Breast epithelium (tissue), 3 donors: ENCODE results near the gene CD93.

Experiments used
- POLR2A ChIP-seq: fragments of 450-650 bp; IDR thresholded peaks from one replicate; pipeline ENCODE4 v1.6.1; 2016; ENCODE audit warnings: antibody characterized with exemption, mild to moderate bottlenecking, moderate library complexity
- TF ChIP-seq, protein P1 (sequence below), 3 donors: fragments of 450-650 bp; IDR thresholded peaks; one replicate each; pipeline ENCODE4 v1.5.1; 2016 to 2017; ENCODE audit warnings: antibody characterized with exemption in 3 of 3, mild to moderate bottlenecking in 3 of 3, moderate library complexity in 3 of 3

DNA sequence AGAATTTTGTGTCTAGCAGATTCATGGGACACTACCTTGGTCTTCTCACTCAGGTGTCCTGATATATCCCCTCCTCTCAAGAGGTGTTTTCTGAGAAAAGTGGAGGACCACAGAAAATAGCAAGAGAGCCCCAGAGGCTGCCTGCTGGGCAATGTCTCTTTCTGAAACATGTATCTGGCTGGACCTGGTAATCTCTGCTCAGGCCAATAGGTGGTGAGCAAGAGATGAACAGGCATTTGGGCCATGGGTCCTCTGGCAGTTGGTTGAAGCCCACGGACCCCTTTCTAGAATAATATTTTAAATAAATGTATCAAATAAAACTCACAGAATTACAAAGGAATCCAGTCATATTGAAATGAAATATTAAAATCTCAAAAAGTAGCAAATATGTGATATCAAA is 27.9 kb downstream of the CD93 start:
- TF ChIP-seq POLR2A, result no peak
- TF ChIP-seq, protein P1, sequence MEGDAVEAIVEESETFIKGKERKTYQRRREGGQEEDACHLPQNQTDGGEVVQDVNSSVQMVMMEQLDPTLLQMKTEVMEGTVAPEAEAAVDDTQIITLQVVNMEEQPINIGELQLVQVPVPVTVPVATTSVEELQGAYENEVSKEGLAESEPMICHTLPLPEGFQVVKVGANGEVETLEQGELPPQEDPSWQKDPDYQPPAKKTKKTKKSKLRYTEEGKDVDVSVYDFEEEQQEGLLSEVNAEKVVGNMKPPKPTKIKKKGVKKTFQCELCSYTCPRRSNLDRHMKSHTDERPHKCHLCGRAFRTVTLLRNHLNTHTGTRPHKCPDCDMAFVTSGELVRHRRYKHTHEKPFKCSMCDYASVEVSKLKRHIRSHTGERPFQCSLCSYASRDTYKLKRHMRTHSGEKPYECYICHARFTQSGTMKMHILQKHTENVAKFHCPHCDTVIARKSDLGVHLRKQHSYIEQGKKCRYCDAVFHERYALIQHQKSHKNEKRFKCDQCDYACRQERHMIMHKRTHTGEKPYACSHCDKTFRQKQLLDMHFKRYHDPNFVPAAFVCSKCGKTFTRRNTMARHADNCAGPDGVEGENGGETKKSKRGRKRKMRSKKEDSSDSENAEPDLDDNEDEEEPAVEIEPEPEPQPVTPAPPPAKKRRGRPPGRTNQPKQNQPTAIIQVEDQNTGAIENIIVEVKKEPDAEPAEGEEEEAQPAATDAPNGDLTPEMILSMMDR (IDR thresholded peaks at IDR 0.05), result no peak
